K562 (cell line): Measurements from ENCODE around the gene ALDH16A1. TPM values are rescaled to one million over a fixed set of nuclear protein-coding genes. Genes with fewer than 3 reads are reported as not detected.

Source experiments
- GABPB1 ChIP-seq: sonication (generic); formaldehyde crosslinking; IDR thresholded peaks from 2 replicates; pipeline ENCODE4 v1.8.0; 2022; ENCODE audit warnings: mild to moderate bottlenecking, missing genetic modification reagents
- IFI16 ChIP-seq: fragments of 250-450 bp; sonication (Bioruptor Pico); IDR thresholded peaks from 2 replicates; pipeline ENCODE4 v2.1.2; 2022; ENCODE audit warnings: mild to moderate bottlenecking, inconsistent platforms
- KAT7 ChIP-seq: sonication (generic); formaldehyde crosslinking; IDR thresholded peaks from 2 replicates; pipeline ENCODE4 v1.8.0; 2022; ENCODE audit warnings: missing genetic modification reagents, mild to moderate bottlenecking, borderline replicate concordance
- NR2F6 ChIP-seq: fragments of 450-650 bp; formaldehyde crosslinking; IDR thresholded peaks from 2 replicates; pipeline ENCODE4 v1.4.0; 2020; ENCODE audit warnings: mild to moderate bottlenecking
- NR4A1 ChIP-seq, 2 experiments: fragments of 250-450 bp in 1 of 2; fragments of 450-650 bp in 1 of 2; sonication (Bioruptor Pico) in 1 of 2; IDR thresholded peaks; 2 replicates each; pipeline versions ENCODE4 v1.4.0 to v1.6.1; 2016 to 2020; ENCODE audit warnings: mild to moderate bottlenecking in 2 of 2, missing compliant biosample characterization in 1 of 2, missing genetic modification characterization in 1 of 2, moderate library complexity in 1 of 2
- POLR2AphosphoS2 ChIP-seq: IDR thresholded peaks from 2 replicates; pipeline ENCODE4 v1.6.1; 2012; ENCODE audit warnings: low read length, improper control_type of control experiment
- POLR2H ChIP-seq: IDR thresholded peaks from 2 replicates; pipeline ENCODE4 v1.6.1; 2016; ENCODE audit warnings: missing genetic modification characterization, low read depth, mild to moderate bottlenecking, control low read depth, missing compliant biosample characterization, moderate library complexity
- PRMT5 ChIP-seq: sonication (generic); formaldehyde crosslinking; IDR thresholded peaks from 2 replicates; pipeline ENCODE4 v1.5.0; 2020; ENCODE audit warnings: missing genetic modification reagents
- RUNX1 ChIP-seq: sonication (generic); IDR thresholded peaks from 2 replicates; pipeline ENCODE4 v1.6.1; 2016; ENCODE audit warnings: antibody characterized with exemption, low read depth
- SIN3A ChIP-seq, 2 experiments: fragments of 150-350 bp in 1 of 2; IDR thresholded peaks; 2 replicates each; pipeline ENCODE4 v1.6.1; 2011 to 2016; ENCODE audit warnings: borderline replicate concordance in 2 of 2, low read depth in 2 of 2, low read length in 2 of 2, mild to moderate bottlenecking in 2 of 2, moderate library complexity in 2 of 2; ENCODE audit not compliant: control insufficient read depth in 1 of 2
- SIRT6 ChIP-seq: IDR thresholded peaks from one replicate; pipeline ENCODE4 v1.6.1; 2012; ENCODE audit warnings: low read depth, mild to moderate bottlenecking, control low read depth, inconsistent platforms, low read length, moderate library complexity
- polyA plus RNA-seq, 8 experiments: library from polyadenylated mRNA; depleted of rRNA in 4 of 8; stranded (reverse) in 5 of 8; unstranded in 3 of 8; fragments of >200 nt; fragmentation: Nextera tagmentation in 2 of 8; fragmentation: Illumina TruSeq in 1 of 8; extraction: Ambion mirVana in 2 of 8; extraction: Trizol in 1 of 8; gene quantifications; 2 replicates each; pipeline versions ENCODE4 v1.2.1 to v1.2.3, GENCODE V29; 2011 to 2014; ENCODE audit warnings: inconsistent platforms in 1 of 8, missing spikeins in 1 of 8
- total RNA-seq, 7 experiments: library from RNA; depleted of rRNA in 6 of 7; stranded (reverse); fragments of >200 nt in 6 of 7; fragmentation: Illumina TruSeq in 2 of 7; extraction: Trizol in 2 of 7; gene quantifications; 2 replicates each; pipeline versions ENCODE4 v1.2.1 to v1.2.3, GENCODE V29; 2011 to 2021; ENCODE audit warnings: low replicate concordance in 1 of 7
- TF ChIP-seq, protein P1 (sequence below), 2 experiments: IDR thresholded peaks; 2 replicates each; pipeline ENCODE4 v1.6.1; 2011; ENCODE audit warnings: borderline replicate concordance in 1 of 2, control low read depth in 1 of 2, low read depth in 1 of 2, low read length in 1 of 2, mild to moderate bottlenecking in 1 of 2, mixed read lengths in 1 of 2, moderate library complexity in 1 of 2; ENCODE audit not compliant: insufficient read depth in 1 of 2, insufficient read length in 1 of 2, poor library complexity in 1 of 2, severe bottlenecking in 1 of 2; ENCODE audit errors: extremely low read depth in 1 of 2
- TF ChIP-seq, protein P2 (sequence below): sonication (generic); formaldehyde crosslinking; IDR thresholded peaks from 2 replicates; pipeline ENCODE4 v1.8.1; 2023; ENCODE audit warnings: mild to moderate bottlenecking, missing genetic modification reagents
- TF ChIP-seq, protein P3 (sequence below): fragments of 450-650 bp; formaldehyde crosslinking; IDR thresholded peaks from 2 replicates; pipeline ENCODE4 v1.4.0; 2020; ENCODE audit warnings: mild to moderate bottlenecking, moderate library complexity
- TF ChIP-seq, protein P4 (sequence below): fragments of 450-650 bp; formaldehyde crosslinking; IDR thresholded peaks from 2 replicates; pipeline ENCODE4 v1.4.0; 2020; ENCODE audit warnings: mild to moderate bottlenecking, moderate library complexity
- TF ChIP-seq, protein P5 (sequence below), 3 experiments: IDR thresholded peaks in 2 of 3; conservative IDR thresholded peaks in 1 of 3; 2 replicates each; pipeline ENCODE4 v1.5.1; 2011 to 2012; ENCODE audit warnings: low read length in 3 of 3, mild to moderate bottlenecking in 3 of 3, control low read depth in 2 of 3, improper control_type of control experiment in 1 of 3, inconsistent platforms in 1 of 3, low read depth in 1 of 3, mixed read lengths in 1 of 3, moderate library complexity in 1 of 3; ENCODE audit not compliant: insufficient read depth in 2 of 3

The ALDH16A1 gene
- total and polyA plus RNA-seq, 9 of the 15 experiments (the other 6 are each of a cell fraction or from before 2014, with no cell fraction given): 2.2 to 52.2 (median 7.6) TPM

DNA sequence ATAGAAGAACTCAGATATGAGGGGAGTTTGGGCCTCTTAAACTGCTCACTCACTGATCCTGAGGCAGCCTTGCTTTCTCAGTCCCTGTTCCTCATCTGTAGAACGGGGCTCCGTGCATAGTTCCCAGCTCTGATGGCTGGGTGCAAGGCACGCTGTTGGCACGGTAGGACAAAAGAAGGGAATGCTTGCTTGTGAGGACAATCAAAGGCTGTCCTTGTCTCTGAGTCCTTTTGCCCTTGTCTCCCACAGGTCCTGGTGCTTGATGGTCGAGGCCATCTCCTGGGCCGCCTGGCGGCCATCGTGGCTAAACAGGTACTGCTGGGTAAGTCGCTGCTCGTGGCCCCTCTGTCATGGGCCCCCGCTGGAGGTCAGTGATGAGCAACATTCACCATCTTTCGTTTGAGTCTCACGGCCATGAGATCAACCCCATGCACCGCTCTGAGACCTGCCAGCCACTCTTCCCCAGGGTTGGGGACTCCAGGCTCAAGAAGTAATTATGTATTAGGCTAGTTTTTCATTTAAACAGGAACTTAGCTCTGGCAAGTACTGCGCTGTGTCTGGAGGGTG lies 36.7 kb downstream of the ALDH16A1 start (continued):
- TF ChIP-seq NR4A1 (CRISPR knock-in tag; IDR thresholded peaks at IDR 0.05) (no peak), NR4A1 (tag; IDR thresholded peaks at IDR 0.05) (no peak), NR2F6 (CRISPR knock-in tag) (no peak), SIN3A (IDR thresholded peaks at IDR 0.05; ENCODE audit: borderline replicate concordance in 2 of 2, control insufficient read depth in 1 of 2, low read depth in 2 of 2, low read length in 2 of 2) (no peak), RUNX1 (0 out of 2 replicates have a peak, but pooled peaks have one; percentile 29), SIRT6 (peak; percentile 22), POLR2H (tag) (peak; percentile 52; the same call in 1 of the 2 replicates), IFI16 (CRISPR knock-in tag) (no peak), POLR2AphosphoS2 (peak; percentile 63; the same call in 1 of the 2 replicates), PRMT5 (no peak), GABPB1 (CRISPR knock-in tag) (peak; percentile 64), KAT7 (CRISPR knock-in tag) (peak; percentile 96; the same call in 1 of the 2 replicates)
- TF ChIP-seq, protein P1, sequence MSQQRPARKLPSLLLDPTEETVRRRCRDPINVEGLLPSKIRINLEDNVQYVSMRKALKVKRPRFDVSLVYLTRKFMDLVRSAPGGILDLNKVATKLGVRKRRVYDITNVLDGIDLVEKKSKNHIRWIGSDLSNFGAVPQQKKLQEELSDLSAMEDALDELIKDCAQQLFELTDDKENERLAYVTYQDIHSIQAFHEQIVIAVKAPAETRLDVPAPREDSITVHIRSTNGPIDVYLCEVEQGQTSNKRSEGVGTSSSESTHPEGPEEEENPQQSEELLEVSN (IDR thresholded peaks at IDR 0.05; ENCODE audit: borderline replicate concordance in 1 of 2, extremely low read depth in 1 of 2, insufficient read depth in 1 of 2, insufficient read length in 1 of 2, low read depth in 1 of 2, low read length in 1 of 2, poor library complexity in 1 of 2, severe bottlenecking in 1 of 2): peak in 1 of 2 experiments; percentile 27
- TF ChIP-seq, protein P2, sequence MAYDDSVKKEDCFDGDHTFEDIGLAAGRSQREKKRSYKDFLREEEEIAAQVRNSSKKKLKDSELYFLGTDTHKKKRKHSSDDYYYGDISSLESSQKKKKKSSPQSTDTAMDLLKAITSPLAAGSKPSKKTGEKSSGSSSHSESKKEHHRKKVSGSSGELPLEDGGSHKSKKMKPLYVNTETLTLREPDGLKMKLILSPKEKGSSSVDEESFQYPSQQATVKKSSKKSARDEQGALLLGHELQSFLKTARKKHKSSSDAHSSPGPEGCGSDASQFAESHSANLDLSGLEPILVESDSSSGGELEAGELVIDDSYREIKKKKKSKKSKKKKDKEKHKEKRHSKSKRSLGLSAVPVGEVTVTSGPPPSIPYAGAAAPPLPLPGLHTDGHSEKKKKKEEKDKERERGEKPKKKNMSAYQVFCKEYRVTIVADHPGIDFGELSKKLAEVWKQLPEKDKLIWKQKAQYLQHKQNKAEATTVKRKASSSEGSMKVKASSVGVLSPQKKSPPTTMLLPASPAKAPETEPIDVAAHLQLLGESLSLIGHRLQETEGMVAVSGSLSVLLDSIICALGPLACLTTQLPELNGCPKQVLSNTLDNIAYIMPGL (CRISPR knock-in tag): peak; percentile 83; the same call in 1 of the 2 replicates
- TF ChIP-seq, protein P3, sequence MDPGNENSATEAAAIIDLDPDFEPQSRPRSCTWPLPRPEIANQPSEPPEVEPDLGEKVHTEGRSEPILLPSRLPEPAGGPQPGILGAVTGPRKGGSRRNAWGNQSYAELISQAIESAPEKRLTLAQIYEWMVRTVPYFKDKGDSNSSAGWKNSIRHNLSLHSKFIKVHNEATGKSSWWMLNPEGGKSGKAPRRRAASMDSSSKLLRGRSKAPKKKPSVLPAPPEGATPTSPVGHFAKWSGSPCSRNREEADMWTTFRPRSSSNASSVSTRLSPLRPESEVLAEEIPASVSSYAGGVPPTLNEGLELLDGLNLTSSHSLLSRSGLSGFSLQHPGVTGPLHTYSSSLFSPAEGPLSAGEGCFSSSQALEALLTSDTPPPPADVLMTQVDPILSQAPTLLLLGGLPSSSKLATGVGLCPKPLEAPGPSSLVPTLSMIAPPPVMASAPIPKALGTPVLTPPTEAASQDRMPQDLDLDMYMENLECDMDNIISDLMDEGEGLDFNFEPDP: no peak
- TF ChIP-seq, protein P4, sequence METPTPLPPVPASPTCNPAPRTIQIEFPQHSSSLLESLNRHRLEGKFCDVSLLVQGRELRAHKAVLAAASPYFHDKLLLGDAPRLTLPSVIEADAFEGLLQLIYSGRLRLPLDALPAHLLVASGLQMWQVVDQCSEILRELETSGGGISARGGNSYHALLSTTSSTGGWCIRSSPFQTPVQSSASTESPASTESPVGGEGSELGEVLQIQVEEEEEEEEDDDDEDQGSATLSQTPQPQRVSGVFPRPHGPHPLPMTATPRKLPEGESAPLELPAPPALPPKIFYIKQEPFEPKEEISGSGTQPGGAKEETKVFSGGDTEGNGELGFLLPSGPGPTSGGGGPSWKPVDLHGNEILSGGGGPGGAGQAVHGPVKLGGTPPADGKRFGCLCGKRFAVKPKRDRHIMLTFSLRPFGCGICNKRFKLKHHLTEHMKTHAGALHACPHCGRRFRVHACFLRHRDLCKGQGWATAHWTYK (CRISPR knock-in tag): 0 out of 2 replicates have a peak, but pooled peaks have one; percentile 19
- TF ChIP-seq, protein P5, sequence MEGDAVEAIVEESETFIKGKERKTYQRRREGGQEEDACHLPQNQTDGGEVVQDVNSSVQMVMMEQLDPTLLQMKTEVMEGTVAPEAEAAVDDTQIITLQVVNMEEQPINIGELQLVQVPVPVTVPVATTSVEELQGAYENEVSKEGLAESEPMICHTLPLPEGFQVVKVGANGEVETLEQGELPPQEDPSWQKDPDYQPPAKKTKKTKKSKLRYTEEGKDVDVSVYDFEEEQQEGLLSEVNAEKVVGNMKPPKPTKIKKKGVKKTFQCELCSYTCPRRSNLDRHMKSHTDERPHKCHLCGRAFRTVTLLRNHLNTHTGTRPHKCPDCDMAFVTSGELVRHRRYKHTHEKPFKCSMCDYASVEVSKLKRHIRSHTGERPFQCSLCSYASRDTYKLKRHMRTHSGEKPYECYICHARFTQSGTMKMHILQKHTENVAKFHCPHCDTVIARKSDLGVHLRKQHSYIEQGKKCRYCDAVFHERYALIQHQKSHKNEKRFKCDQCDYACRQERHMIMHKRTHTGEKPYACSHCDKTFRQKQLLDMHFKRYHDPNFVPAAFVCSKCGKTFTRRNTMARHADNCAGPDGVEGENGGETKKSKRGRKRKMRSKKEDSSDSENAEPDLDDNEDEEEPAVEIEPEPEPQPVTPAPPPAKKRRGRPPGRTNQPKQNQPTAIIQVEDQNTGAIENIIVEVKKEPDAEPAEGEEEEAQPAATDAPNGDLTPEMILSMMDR (IDR thresholded peaks at IDR 0.05 in 2 of 3, conservative IDR thresholded peaks at IDR 0.05 in 1 of 3; ENCODE audit: insufficient read depth in 2 of 3, low read depth in 1 of 3, low read length in 3 of 3): peak; percentile 80 to 92 (median 86)
